OCI-M2 (cell line): ENCODE results near the gene UQCR11.
A peak's percentile ranks its signal among the peaks of the same experiment; 100 is the strongest.
"Not testable (repeated sequence)": the region's sequence is repeated elsewhere in the genome, so short reads cannot be mapped to it uniquely, and the experiment has no call there.

Experiments used
- DNase-seq: peaks from one replicate; lab custom pipeline; 2025; ENCODE audit not compliant: unreplicated experiment; lab: John Stamatoyannopoulos, UW

Gene UQCR11

DNA sequence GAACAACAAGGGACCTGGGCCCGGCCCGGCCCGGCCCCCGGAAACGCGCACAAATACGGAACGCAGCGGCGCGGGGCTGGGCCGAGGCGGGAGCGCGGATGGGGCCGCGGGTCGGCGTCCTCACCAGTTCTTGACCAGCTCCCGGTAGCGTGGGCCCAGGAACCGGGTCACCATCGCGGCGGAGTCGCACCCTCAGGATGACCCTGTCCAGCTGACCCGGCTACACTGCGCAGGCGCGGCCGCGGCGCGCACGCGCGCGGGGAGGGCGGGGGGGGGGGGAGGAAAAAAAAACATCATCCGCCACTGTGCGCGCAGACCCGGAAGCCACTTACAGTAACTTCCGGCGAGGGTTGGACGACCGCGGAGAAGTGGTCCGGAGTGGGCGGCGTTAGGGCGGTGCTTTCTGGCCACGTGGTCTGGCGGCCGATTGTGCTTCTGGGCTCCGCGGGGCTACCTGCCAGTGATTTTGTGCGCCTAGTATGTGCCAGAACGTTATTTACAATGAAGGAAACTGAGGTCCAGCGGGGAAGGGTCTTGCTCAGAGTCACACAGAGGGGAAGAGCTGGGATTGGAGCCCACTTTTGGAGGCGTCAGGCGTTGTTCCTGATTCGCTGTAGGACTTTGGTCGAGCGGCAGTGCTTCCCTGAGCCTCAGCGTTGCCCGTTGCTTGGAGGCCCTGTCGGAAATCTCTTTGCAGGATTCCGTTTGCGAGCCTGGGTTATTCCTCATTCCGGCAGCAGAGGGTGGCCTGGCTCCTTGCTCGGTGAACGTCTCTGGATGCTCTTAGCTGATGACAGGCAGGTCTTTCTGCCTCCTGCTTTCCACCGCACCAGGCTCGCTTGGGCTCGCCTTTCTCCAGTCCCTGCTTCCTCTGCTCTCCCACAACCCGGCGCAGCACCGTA, at the start of gene UQCR11:
Gene UQCR11, minus strand, starts transcription at position 227 of the 902 bp plus-strand sequence. Its CDS starts 53 bp downstream, at position 174.
- peak; percentile 96 for DNase-seq

DNA sequence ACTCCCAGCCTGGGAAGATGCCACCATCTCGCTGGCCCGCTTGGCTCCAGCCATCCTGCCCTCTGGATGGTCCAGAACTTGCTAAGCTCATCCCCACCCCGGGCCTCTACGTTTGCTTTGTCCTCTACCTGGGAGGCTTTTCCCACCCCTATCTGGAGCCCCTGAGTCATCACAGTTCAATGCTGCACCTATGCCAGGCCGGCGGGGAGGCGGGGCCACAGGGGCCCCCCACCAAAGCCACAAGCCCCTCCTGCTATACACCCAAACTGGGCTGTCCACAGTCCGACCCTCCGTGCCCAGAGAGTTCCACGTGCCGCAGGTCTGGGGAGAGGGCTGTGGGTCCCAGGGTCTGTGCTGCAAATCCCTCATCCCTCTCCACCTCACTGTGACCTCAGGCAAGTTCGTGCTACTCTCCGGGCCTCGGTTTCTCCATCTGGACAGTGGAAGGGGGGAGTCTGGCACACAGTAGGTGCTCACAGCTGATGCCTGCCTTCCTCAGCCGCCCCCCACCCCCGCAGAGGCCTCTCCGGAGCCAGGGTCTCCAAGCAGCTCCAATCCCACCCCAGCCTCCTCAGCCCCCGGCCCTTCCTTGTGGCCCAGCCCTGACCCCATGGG, 49.0 kb upstream of the UQCR11 start:
- no peak for DNase-seq

DNA sequence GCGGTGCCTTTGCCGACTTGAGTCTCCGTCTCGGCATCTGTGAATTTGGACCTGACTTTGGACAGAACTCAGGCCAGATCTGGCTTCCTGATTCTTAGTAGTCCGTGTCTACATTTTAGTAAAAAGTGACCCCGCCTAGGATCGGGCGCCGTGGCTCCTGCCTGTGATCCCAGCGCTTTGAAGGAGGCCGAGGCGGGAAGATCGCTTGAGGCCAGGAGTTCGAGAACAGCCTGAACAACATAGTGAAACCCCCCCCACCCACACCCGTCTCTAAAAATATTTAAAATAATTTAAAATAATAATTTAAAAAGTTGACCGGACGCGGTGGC, 48.0 kb upstream of the UQCR11 start:
- DNase-seq = no peak

DNA sequence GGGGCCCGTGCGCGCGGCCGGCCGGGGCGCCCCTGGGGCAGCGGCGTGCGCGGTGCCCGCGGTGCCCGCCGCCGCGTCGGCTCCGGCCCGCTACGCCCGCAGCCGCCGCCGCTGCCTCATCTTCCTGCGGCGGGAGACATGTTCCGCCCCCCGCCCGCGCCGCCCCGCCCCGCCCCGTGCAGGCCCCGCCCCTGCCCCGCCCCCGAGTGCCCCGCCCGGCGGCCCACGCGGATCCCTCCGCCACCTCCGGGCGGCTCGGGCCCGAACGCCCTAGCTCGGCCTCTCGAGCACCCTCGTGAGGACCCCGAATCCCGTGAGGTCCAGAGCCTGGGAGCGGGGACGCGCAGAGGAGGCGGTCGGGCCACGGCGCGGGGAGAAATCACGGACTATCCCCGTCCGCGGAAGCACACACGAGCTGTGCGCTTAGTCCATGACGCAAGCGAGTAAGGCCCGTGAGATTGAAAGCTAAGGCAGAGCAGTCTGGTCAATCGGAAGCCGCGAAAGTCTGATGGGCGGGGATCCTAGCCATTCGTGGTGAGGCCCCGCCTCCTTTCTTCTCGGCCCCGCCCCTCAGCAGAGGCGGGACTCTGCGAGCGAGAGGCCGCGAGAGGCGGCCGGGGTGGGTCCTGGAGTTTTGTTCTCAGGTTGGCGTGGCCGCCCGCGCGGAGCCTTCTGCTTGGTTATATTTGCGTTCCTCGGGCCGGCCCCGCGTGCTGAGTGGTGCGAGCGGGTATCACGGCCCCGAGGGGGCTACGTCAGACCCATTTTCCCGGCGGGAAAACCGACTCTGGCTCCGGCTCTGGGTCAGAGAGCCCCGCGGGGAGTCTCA, 47.4 kb upstream of the UQCR11 start, which contains the start of gene TCF3:
Gene TCF3, minus strand, starts transcription at position 145 of the 829 bp plus-strand sequence. CDS start 2,367 bp downstream, outside the sequence.
- DNase-seq = peak; percentile 81

DNA sequence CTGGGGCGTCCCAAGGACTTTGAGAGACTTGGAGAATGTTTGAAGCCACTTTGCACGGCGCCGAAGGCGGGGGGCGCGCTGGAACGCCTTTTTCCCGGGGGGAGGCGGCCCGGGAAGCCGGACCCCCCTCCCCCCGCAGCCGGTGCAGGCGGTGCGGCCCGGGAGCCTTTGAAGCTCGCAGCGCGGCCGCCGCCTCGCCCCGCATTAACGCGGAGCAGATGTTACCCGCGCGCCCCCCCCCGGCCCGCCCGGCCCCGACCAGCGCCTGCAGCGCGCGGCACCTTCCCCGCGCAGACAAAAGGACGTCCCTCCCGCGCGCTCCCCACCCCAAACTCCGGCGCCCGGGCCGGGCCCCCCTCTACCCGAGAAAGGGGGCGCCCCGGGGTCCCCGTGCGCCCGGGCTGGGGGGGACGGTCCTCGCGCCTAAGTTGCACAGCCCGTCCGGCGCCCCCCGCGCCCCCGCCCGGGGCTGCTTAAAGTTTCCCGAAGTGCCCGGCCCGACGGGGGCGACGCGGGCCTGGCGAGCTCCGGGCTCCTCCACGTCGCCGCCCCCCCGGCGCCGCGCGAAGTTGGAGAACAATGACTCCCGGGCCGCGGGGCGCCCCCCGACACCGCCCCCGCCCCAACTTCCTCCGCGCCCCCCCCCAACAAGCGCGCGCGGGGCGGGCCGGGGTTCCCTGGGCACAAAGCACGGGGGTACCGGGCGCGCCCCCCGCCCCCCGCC, 46.5 kb upstream of the UQCR11 start:
- no peak for DNase-seq

DNA sequence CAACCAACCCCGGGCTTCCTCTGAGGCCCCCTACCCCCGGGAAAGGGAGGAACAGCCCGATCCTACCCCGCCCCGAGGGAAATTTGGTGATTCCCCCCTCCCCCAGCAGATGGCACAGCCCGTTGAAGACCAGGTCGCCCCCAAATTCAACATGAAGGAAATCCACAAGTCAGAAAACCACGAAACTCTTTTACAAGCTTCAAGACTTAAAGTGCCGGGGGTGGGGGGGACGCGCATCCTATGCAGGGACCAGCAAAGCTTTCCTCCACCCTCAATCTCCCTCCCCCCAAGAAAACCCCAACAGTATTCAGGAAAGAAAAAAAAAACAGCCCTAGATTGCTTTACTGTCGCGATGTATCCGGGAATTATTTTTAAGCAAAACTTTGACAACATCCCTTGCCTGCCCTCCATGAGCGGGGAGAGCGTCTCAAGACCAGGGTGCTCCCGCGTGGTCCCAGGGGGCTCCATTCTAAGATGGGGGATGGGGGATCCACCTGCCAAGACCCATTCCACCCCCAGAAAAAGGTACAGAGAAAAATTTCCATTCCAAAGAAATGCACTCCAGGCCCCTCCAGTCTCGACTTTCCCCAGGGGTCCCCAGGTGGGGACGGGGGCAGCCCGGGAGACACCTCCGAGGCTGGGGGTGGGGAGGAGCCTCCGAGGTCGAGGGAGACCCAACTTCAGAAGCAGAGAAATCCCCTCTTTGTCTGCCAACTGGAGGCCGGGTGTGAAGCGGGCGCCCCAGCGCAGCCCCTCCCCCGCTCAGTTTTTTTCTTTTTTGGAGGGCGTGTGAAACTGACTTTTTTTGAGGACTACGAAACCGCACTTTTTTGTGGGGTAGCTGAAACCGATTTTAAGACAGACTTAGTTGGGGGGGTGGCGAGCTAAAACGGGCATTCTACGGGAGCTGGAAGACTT, 45.6 kb upstream of the UQCR11 start:
- no peak for DNase-seq

DNA sequence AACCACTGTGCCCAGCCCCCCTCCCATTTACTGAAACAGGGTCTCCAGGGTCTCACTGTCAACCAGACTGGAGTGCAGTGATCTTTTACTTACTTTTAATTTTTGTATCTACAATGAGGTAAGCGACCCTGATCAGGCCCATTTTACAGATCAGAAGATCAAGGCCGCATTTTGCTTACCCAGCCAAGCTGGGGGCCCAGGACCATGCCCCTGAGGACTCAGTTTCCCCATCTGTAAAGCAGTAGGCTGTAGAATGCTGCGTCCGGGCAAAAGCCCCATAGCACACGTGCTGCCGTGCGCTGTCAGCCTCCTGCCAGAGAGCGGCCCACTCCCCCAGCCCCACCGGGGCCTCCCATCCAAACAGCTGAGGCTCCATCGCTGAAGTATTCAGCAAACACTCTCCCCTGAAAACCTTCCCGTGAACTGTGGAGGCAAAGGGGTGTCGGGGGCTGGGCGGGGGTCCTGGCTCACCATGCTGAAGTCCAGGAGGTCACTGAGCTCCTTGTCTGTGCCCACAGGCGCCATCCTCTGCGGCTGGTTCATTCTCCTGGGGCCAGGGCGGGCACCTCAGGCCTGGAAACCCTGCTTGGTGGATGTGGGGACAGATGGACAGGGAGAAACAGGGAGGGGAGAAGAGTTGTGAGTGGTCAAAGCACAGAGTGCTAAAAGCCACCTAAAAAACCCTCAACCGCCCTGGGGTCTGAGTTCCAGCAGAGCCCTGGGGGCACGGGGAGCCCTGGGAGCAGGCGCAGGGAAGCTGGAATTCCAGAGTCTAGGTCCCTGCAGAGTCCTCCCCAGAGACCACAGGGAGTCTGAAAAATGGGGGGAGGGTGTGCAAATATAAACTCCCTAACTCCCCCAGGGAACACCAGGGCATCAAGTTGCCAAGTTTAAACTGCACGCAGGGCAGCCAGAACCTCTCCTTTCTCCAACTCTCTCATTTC, 44.7 kb upstream of the UQCR11 start:
- no peak for DNase-seq

DNA sequence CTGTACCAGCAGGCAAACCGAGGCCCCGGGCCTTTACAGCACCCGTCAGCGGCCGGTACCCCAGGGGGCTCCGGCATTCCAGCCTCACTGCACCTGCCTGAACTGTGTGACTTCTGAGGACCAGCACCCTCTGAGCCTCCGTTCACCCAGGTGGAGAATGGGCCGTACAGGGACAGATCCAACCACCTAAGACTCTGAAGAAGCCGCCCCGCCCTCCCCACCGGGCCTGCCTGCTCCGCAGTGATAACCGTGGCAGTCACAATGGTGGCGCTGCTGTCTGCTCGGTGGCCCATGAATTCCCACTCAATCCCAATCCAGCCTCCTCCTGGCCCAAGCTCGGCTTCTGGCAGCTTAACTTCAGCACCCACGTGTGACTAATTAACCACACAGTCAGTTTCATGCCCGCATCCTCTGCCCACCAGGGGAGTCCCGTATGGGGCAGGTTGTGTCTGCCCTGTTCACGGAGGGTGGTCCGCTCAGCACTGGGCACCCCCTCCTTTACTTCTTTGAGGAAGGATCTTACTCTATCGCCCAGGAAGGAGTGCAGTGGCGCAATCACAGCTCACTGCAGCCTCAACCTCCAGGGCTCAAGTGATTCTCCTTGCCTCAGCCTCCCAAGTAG, 43.8 kb upstream of the UQCR11 start:
- DNase-seq = no peak

DNA sequence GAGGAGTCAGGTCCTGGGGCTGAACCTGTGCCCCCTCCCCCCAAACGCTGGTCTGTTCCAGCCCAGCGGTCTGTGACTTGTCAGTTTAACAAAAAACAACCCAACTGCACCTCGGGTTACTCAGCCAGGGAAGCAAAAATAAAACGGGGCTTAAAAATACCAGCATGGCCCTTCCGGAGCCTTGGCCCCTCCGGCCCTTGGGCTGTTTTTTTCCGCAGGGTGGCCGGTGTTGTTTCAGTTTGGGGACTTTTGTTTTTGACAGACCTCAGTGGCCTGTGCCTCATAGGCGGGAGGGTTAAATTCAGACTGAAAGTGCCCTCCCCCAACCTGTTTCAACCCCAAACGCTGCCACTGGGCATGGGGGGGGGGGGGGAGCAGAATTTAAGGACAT, 43.2 kb upstream of the UQCR11 start:
- DNase-seq = no peak

DNA sequence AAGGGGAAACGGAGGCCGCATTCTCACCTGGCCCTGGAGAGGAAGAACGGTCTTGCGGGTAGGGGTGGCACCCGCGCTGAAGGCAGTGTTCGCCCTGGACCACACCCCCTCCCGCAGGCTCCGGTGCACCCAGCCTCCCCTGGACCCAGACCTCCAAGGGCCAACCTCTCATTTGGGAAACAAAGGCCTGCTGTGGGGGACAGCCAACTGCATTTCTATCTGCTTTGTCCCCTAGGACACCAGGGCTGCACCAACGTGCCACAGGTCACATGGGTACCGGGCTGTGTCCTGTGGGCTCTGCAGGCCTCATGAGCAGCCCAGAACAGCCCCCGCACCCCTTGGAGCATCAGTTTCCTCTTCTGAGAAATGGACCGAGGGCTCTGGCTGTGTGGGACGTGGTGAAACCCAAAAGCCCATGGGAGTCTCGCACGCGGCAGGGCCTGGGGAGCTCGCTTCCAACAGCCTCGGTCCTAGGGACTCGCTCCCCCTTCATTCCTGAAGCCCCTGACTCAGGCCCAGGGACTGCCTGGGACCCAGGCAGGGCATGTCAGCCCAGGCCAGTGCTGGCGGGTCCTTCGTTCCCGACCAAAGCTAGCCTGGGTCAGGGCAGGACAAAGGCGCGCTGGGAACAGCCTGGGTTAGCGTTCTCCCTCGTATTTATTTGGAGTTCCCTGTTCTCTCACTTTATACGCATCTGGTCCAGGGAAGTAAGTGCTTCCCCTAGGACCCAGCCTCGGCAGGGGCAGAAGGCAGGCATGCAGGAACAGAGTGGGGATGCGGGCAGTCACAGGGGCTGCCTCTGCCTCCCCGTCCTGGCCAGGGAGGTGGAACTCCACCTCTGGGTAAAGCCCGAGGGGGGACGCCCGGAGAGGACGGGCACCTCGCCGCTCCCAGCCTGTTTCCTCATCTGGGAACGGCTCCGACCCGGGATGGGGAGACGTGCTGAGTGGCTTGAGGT, 42.5 kb upstream of the UQCR11 start:
- no peak for DNase-seq

DNA sequence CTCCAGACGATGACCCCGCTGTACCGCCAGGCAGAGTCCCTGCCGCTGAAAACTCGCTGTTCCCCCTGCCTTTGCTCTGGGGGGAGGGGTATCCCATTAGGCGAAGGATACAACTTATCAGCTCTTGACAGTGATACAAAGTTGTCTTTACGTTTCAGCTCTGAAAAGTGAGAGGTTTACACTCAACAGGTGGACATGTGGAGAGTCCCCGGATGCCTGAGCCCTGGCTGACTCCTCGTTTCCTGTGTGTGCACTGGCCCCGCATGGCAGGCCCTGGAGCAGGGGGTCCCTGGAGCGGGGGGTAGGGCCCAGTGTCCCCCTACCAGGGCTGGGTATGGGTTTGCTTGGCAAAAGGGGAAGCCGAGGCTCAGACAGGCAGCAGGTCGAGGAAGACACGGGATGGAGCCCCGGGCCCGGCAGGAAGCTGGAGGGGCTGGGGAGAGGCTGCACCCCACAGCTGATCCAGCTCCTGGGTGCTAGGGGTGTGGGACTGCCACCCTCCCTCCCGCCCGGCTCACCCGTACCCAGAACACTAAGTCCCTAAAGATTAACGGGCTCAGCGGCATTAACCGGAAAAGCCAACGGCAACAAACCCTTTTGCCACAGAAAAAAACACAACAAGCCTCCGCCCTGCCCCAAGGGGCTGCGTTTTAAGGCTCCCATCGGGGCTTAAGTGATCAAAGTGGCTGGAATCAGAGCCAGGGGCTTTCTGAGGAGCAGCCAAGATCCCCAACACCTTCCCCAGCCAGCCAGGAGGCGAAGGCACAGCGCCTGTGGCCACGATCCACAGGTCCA, 41.6 kb upstream of the UQCR11 start:
- no peak for DNase-seq

DNA sequence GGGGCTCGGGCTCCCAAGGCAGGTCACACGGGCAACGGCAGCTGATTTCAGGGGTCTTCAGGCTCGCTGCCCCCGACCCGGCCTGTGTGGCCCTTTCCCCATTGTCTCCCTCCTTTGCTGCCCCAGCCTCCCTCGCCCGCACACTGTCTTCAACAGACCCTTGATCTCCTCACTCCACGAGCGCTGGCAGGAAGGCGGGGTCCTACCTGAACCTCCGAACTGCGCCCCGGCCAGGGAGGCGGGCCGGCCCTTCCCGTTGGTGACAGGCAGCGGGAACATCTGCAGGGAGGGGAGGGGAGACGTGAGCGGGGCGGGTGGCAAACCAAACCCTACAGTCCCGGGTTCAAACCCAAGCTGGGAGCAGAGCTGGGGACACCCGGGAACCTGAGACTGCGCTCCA, 40.9 kb upstream of the UQCR11 start:
- DNase-seq = no peak

DNA sequence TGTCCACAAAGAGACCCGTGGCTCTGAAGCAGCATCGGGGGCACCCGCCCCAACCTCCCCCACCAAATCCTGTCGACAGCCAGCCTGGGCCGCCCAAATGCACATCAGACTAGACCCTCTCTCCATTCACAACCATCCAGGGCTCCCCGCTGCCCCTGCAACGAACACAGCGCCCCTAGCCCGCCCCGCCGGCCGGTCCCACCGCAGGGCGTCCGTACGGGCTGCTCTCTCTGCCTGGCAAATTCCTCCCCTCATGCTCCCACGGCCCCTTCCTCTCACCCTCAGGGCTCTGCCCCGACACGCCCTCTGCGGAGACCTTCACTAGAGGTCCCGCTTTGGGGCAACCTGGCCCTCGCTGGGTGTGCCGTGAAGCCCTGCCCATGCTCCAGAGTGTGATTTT, 40.0 kb upstream of the UQCR11 start:
- no peak for DNase-seq

DNA sequence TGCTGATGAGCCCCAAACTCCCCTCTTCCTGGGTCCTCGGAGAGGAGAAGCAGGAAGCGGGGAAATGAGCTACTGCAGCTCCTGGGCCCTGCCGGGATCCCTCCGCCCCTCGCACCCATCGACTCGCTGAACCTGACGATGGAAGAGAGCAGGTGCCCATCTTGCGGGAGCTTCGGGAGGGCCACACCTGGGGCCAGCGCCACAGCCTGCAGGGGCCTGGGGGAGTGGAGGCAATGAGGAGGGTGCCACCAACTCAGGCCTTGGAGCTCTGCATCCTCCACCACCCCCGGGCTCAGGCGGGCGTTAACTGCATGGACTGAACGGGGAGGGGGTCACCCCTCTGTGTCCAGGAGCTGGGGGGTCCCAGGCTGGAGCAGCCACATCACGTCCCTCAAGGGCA, 38.8 kb upstream of the UQCR11 start:
- DNase-seq = no peak

DNA sequence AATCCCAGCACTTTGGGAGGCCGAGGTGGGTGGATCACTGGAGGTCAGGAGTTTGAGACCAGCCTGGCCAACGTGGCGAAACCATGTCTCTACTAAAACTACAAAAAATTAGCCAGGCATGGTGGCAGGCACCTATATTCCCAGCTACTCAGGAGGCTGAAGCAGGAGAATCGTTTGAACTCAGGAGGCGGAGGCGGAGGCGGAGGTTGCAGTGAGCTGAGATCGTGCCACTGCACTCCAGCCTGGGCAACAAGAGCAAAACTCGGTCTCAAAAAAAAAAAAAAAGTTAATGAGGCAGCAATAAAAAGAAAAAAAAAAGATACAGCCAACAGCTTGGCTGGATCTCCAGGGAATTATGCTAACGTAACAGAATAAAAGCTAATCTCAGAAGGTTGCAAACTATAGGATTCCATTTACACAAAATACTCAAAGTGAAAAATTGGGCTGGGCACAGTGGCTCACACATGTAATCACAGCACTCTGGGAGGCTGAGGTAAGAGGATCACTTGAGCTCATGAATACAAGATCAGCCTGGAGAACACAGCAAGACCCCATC, 35.7 kb upstream of the UQCR11 start:
- not testable (repeated sequence) for DNase-seq
